Neural cell (in vitro differentiated cells): ENCODE data around the gene MTHFD2.

Source experiments
- CTCF ChIP-seq: fragments of 450-650 bp; IDR thresholded peaks from 2 replicates; pipeline ENCODE4 v1.5.1; 2014; ENCODE audit warnings: antibody characterized with exemption, mild to moderate bottlenecking, moderate library complexity; ENCODE audit not compliant: poor library complexity, severe bottlenecking
- EP300 ChIP-seq: fragments of 450-650 bp; conservative IDR thresholded peaks from 2 replicates; pipeline ENCODE4 v1.6.1; 2014; ENCODE audit warnings: antibody characterized with exemption, mild to moderate bottlenecking, moderate library complexity; ENCODE audit not compliant: poor library complexity, severe bottlenecking
- EZH2 ChIP-seq: fragments of 200-600, 300-800 bp; shearing (Covaris generic), sonication (generic); IDR thresholded peaks from 2 replicates; pipeline ENCODE4 v1.6.1; 2014; ENCODE audit warnings: antibody characterized with exemption, low read length, borderline replicate concordance, mild to moderate bottlenecking; ENCODE audit not compliant: insufficient read depth, poor library complexity, severe bottlenecking
- POLR2AphosphoS5 ChIP-seq: IDR thresholded peaks from 2 replicates; pipeline ENCODE4 v1.6.1; 2012
- RAD21 ChIP-seq: fragments of 450-650 bp; conservative IDR thresholded peaks from 2 replicates; pipeline ENCODE4 v1.6.1; 2014; ENCODE audit warnings: antibody characterized with exemption, mild to moderate bottlenecking, moderate library complexity
- REST ChIP-seq: IDR thresholded peaks from 2 replicates; pipeline ENCODE4 v1.6.1; 2012; ENCODE audit warnings: borderline replicate concordance

GRCh38 chr2:74246496-74247195, 48.2 kb downstream of the MTHFD2 start:
- no peak for TF ChIP-seq CTCF
- no peak for TF ChIP-seq EP300
- no peak for TF ChIP-seq EZH2
- TF ChIP-seq RAD21: no peak
- TF ChIP-seq POLR2AphosphoS5: no peak
- TF ChIP-seq REST: no peak
